AG10803 (cell line): ENCODE measurements around the gene RITA1.

Source experiments
- DNase-seq: peaks from one replicate; pipeline ENCODE4 v3.0.0; 2010; ENCODE audit warnings: low read depth
- H3K4me3 ChIP-seq: 2 replicates; pipeline ENCODE4 v1.5.1; 2011; ENCODE audit warnings: mild to moderate bottlenecking, low read length, control low read depth
- TF ChIP-seq, protein P1 (sequence below): conservative IDR thresholded peaks from 2 replicates; pipeline ENCODE4 v1.5.1; 2011; ENCODE audit warnings: mild to moderate bottlenecking, low read length, control low read depth, inconsistent platforms

RITA1 gene

DNA sequence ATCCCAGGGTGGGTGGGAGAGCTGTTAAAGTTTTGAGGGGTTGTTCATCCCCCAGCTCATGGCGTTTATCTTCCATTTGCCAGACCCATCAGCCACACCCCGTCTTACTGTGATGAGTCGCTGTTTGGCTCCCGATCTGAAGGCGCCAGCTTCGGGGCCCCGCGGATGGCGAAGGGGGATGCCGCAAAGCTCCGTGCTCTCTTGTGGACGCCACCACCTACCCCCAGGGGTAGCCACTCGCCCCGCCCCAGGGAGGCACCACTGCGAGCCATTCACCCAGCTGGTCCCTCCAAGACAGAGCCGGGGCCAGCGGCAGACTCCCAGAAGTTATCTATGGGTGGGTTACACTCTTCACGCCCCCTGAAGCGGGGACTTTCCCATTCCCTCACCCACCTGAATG, 5.7 kb downstream of the RITA1 start:
- TF ChIP-seq, protein P1, sequence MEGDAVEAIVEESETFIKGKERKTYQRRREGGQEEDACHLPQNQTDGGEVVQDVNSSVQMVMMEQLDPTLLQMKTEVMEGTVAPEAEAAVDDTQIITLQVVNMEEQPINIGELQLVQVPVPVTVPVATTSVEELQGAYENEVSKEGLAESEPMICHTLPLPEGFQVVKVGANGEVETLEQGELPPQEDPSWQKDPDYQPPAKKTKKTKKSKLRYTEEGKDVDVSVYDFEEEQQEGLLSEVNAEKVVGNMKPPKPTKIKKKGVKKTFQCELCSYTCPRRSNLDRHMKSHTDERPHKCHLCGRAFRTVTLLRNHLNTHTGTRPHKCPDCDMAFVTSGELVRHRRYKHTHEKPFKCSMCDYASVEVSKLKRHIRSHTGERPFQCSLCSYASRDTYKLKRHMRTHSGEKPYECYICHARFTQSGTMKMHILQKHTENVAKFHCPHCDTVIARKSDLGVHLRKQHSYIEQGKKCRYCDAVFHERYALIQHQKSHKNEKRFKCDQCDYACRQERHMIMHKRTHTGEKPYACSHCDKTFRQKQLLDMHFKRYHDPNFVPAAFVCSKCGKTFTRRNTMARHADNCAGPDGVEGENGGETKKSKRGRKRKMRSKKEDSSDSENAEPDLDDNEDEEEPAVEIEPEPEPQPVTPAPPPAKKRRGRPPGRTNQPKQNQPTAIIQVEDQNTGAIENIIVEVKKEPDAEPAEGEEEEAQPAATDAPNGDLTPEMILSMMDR, result no peak
- DNase-seq, result no peak
- no peak overlapping the region for H3K4me3 ChIP-seq

DNA sequence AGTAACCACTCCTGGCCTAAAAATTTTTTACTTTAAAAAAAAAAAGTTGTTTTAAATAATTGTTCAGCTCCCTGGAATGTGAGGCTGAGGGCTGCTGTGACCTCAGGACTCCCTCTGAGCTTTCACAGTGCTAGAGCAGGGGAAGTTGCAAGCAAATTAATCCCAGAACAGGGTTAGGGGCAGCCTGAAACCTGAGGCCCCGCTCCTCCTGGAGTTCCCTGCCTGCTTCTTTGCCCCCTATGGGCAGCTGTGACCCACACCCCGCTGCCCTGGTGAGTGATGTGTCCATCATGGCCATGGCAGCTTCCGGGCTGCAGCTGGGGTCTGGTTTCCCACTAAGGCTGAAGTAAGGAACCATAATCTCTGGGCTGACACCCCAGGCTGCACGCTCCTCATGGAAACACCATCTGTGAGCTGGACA, 9.5 kb downstream of the RITA1 start:
- H3K4me3 ChIP-seq, result no peak overlapping the region
- TF ChIP-seq, protein P1, result no peak
- DNase-seq, result peak; percentile 75

DNA sequence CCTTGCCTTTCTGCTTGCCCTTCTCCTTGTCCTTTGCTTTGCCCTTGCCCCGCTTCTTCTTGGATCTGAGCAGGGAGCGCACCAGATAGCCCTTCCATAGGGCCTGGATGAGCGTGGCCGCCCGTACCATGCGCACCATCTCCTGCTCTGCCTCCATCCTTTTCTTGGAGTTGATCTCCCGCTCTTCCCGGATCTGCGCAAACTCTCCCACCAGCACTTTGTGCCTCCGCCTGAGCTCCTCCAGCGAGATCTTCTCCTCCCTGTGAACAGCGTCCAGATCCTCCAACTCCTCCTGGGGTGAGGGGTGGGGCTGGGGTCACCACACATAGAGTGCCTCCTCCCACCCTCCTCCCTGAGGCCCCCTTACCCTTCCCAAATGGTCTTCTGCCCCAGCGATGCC, 10.1 kb downstream of the RITA1 start:
- H3K4me3 ChIP-seq, result no peak overlapping the region
- DNase-seq, result no peak
- TF ChIP-seq, protein P1, result no peak

DNA sequence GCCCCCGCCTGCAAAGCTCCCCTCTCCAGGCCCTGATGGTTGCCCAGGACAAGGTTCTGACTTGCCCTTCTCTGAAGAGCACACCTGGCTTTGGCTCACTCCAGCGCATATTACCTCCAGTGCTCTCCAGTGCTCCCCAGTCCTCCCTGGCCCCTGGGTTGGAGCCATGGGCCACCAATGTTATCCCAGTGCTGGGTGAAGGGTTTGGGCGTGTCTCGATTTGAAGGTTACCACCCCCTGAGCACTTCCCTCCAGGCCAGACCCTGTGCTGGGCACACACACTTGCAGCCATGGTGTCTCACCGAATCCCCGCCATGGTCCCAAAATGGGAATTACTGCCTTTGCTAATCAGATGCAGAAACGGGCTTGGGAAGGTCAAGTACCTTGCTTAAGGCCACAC, 11.1 kb downstream of the RITA1 start:
- no peak overlapping the region for H3K4me3 ChIP-seq
- DNase-seq, result no peak
- TF ChIP-seq, protein P1, result no peak

DNA sequence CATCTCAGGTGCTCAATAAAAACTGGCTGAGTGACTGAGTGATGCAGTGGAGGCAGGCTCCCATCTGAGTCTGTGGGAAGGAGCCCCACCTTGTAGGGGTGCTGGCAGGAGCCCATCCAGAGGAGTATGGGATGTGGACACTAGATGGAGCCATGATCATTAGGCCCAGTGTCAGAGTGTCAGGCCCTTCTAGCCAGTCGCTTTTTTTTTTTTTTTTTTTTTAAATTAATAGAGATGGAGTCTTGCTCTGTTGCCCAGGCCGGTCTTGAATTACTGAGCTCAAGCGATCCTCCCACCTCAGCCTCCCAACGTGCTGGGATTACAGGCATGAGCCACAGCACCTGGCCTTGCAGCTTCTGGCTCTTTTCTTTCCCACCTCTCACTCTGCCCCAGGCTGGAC, 11.5 kb downstream of the RITA1 start:
- peak; percentile 81 for DNase-seq
- no peak overlapping the region for H3K4me3 ChIP-seq
- TF ChIP-seq, protein P1, result peak; percentile 89

DNA sequence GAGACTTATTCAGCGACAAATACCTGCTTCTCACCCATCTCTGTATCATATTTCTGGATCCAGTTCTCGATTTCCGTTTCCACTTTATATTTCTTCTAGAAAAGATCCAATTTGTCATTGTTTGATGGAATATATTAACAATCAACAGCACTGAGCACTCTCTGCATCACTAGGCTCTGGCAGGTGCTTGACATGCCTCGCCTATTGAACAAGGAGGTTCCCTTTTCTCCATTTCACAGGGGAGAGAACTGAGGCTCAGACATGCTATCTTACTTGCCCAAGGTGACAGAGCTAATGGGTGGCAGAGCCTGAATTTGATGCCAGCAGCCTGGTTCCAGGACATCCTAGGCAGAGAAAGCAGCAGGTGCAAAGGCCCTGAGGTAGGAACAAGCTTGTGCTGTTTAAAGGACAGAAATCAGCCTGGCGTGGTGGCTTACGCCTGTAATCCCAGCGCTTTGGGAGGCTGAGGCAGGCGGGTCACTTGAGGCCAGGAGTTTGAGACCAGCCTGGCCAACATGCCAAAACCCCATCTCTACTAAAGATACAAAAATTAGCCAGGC, 12.1 kb downstream of the RITA1 start:
- no peak for DNase-seq
- no peak overlapping the region for H3K4me3 ChIP-seq
- TF ChIP-seq, protein P1, result no peak

DNA sequence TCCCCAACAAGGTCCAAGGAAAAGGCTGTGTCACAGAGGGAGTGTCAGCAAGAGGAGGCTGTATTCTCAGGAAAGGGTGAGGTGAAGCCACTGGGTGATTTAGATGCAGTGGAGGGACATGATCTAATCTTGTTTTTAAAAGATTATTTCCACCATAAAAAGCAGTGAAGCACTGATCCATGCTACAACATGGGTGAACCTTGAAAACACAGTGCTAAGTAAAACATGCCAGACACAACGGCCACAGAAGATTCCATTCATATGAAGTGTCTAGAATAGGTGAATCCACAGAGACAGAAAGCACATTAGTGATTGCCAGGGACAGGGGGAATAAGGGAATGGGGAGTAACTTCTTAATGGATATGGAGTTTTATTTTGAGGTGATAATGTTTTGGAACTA, 12.8 kb downstream of the RITA1 start:
- DNase-seq, result peak; percentile 30
- no peak overlapping the region for H3K4me3 ChIP-seq
- TF ChIP-seq, protein P1, result no peak
